Caco-2 (cell line): Measurements from ENCODE around the gene PPM1H. TPM values are rescaled to one million over a fixed set of nuclear protein-coding genes. Genes with fewer than 3 reads are reported as not detected.

ENCODE experiments used
- BruUV-seq: library from RNA; stranded (reverse); fragments of 400-500 nt; replicated peaks from 2 replicates; lab custom pipeline; 2021; lab: Mats Ljungman, UMichigan
- CTCF ChIA-PET: fragments of 300-600 bp; sonication (Branson Sonifier 250); formaldehyde crosslinking; loops from one replicate; lab custom pipeline; 2022; ENCODE audit warnings: antibody characterized with exemption; lab: Charles Lee
- POLR2A ChIA-PET: fragments of 300-600 bp; sonication (Branson Sonifier 250); formaldehyde crosslinking; loops from one replicate; lab custom pipeline; 2022; ENCODE audit warnings: antibody characterized with exemption; lab: Charles Lee
- DNase-seq, 2 experiments: peaks; one replicate each; pipeline versions ENCODE4 v3.0.0 to v3.0.0-alpha.2; 2020 to 2022
- H3K27me3 ChIP-seq: replicated peaks from 2 replicates; pipeline ENCODE4 v1.6.0; 2011; ENCODE audit warnings: low read length; ENCODE audit not compliant: control insufficient read depth, insufficient read depth
- H3K36me3 ChIP-seq: 2 replicates; pipeline ENCODE4 v1.5.1; 2011; ENCODE audit warnings: low read length; ENCODE audit not compliant: control insufficient read depth, insufficient read depth
- H3K4me1 ChIP-seq: fragments of 250-450 bp; sonication (Bioruptor Pico); 2 replicates; pipeline ENCODE4 v1.5.1; 2020; ENCODE audit warnings: mild to moderate bottlenecking
- H3K4me3 ChIP-seq: 2 replicates; pipeline ENCODE4 v1.5.1; 2011; ENCODE audit warnings: low read depth, mild to moderate bottlenecking, control low read depth, low read length
- H3K9me3 ChIP-seq: fragments of 250-450 bp; sonication (Bioruptor Pico); 2 replicates; pipeline ENCODE4 v1.5.1; 2020; ENCODE audit warnings: mild to moderate bottlenecking, moderate library complexity
- H3K27ac Mint-ChIP-seq: one replicate; pipeline ENCODE4 v1.8.0; 2022; ENCODE audit warnings: mixed read lengths; ENCODE audit not compliant: unreplicated experiment
- H3K27me3 Mint-ChIP-seq: one replicate; pipeline ENCODE4 v1.8.0; 2022; ENCODE audit warnings: mixed read lengths; ENCODE audit not compliant: insufficient read depth, unreplicated experiment
- H3K36me3 Mint-ChIP-seq: one replicate; pipeline ENCODE4 v1.8.0; 2022; ENCODE audit warnings: mild to moderate bottlenecking, mixed read lengths; ENCODE audit not compliant: insufficient read depth, unreplicated experiment
- H3K4me1 Mint-ChIP-seq: one replicate; pipeline ENCODE4 v1.8.0; 2022; ENCODE audit warnings: low read depth, mixed read lengths; ENCODE audit not compliant: unreplicated experiment
- H3K4me3 Mint-ChIP-seq: one replicate; pipeline ENCODE4 v1.8.0; 2022; ENCODE audit warnings: mild to moderate bottlenecking, moderate library complexity, mixed read lengths; ENCODE audit not compliant: unreplicated experiment
- H3K9me3 Mint-ChIP-seq: one replicate; pipeline ENCODE4 v1.8.0; 2022; ENCODE audit warnings: mixed read lengths; ENCODE audit not compliant: unreplicated experiment
- intact Hi-C: fragments of 100-400 bp; cut with micrococcal nuclease; formaldehyde crosslinking; loops from one replicate; pipeline ENCODE4 v1.10.0; 2022; ENCODE audit not compliant: unreplicated experiment
- total RNA-seq: library from RNA; stranded (reverse); gene quantifications from 2 replicates; pipeline ENCODE4 v1.2.3, GENCODE V29; 2022
- TF ChIP-seq, protein P1 (sequence below), 2 experiments: fragments of 200-600 bp in 1 of 2; IDR thresholded peaks; 1 replicate in 1 of 2; 2 replicates in 1 of 2; pipeline versions ENCODE4 v1.5.1 to v1.8.0; 2011 to 2022; ENCODE audit warnings: antibody characterized with exemption in 1 of 2, control low read depth in 1 of 2, inconsistent platforms in 1 of 2, low read depth in 1 of 2, low read length in 1 of 2, mild to moderate bottlenecking in 1 of 2, moderate library complexity in 1 of 2; ENCODE audit not compliant: insufficient read depth in 1 of 2, severe bottlenecking in 1 of 2, unreplicated experiment in 1 of 2

Gene PPM1H
- total RNA-seq, 1 experiment from 2014 or later, result 151 TPM

DNA sequence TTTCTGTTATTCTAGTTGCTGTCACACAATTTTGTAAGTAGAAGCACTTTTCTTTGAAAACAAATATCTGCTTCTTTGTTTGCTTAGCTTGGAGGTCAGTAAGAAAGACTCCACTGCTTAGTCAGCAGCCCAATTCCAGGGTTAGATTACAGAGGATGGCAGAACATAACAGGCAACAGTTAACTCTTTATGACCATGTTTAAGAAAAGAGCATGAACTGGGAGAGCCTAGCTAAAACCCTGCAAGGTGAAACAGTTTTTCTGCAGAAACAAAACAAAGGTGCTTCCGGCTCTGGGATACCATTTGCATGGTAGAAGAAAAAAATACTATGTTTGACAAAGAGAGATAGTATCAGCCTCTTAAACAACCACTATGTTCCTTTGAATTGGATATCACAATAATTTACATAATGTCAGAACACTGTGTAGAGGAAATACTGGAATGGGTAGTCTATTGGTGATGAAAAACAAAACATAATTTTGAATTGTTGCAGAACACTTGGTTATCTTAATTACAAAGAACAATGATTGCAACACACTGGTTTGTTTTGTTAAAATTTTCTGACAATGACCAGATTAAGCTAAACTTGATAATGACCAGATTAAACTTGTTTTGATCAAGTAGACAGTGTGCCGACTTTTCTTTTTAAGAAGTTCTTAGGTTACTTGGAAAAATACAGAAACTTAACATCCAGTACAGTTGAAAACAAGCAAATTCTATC lies 22.4 kb upstream of the PPM1H start:
- peak overlapping the region; percentile 56 for H3K4me3 Mint-ChIP-seq
- POLR2A ChIA-PET, result no interaction called here
- BruUV-seq, result no TSS peak
- Histone ChIP-seq H3K27me3 (no peaks in the 10 kb centered on the region), H3K4me1 (peaks cover 24% of the 10 kb centered on the region), H3K9me3 (no peaks in the 10 kb centered on the region), H3K36me3 (no peaks in the 10 kb centered on the region), H3K4me3 (no peak overlapping the region)
- peak in 1 of 2 experiments; percentile 20 for DNase-seq
- H3K27me3 Mint-ChIP-seq, result no peaks in the 10 kb centered on the region
- peaks cover 5% of the 10 kb centered on the region for H3K36me3 Mint-ChIP-seq
- peaks cover 7% of the 10 kb centered on the region for H3K9me3 Mint-ChIP-seq
- intact Hi-C loops, result no loop called here
- H3K27ac Mint-ChIP-seq, result peak overlapping the region; percentile 73
- TF ChIP-seq, protein P1, sequence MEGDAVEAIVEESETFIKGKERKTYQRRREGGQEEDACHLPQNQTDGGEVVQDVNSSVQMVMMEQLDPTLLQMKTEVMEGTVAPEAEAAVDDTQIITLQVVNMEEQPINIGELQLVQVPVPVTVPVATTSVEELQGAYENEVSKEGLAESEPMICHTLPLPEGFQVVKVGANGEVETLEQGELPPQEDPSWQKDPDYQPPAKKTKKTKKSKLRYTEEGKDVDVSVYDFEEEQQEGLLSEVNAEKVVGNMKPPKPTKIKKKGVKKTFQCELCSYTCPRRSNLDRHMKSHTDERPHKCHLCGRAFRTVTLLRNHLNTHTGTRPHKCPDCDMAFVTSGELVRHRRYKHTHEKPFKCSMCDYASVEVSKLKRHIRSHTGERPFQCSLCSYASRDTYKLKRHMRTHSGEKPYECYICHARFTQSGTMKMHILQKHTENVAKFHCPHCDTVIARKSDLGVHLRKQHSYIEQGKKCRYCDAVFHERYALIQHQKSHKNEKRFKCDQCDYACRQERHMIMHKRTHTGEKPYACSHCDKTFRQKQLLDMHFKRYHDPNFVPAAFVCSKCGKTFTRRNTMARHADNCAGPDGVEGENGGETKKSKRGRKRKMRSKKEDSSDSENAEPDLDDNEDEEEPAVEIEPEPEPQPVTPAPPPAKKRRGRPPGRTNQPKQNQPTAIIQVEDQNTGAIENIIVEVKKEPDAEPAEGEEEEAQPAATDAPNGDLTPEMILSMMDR (IDR thresholded peaks at IDR 0.05; ENCODE audit: insufficient read depth in 1 of 2, low read depth in 1 of 2, low read length in 1 of 2, severe bottlenecking in 1 of 2, unreplicated experiment in 1 of 2), result no peak
- peaks cover 21% of the 10 kb centered on the region for H3K4me1 Mint-ChIP-seq
- CTCF ChIA-PET, result interaction anchor here (0.9 kb wide), 1 partner anchor 111 kb away, joined by 3 read pairs; no protein-coding TSS in a partner anchor

DNA sequence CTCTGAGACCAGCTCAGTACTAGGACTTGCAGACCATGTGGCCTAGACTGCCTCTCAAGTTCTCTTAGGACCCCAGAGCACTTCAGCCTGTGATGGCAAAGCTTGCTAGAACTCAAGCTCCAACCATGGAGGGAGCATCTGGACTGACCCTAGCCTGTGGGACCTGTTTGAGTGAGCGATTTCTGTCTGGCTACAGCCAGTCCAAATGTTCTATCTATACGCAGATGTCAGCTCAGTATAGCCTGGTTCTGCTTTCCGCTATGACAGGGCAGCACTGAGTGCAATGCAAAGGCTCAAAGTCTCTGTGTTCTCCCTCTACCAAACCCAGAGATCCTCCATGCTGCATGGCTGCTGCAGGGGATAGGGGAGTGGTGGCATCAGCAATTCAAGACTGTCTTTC lies 20.7 kb upstream of the PPM1H start:
- Mint-ChIP-seq H3K27ac (no peak overlapping the region), H3K27me3 (no peaks in the 10 kb centered on the region), H3K36me3 (peaks cover 5% of the 10 kb centered on the region), H3K4me3 (no peak overlapping the region), H3K4me1 (peaks cover 21% of the 10 kb centered on the region), H3K9me3 (peaks cover 23% of the 10 kb centered on the region)
- no peak for DNase-seq
- no TSS peak for BruUV-seq
- intact Hi-C loops, result loop anchor here (1.0 kb wide), 1 partner anchor 38 kb away; no protein-coding TSS in a partner anchor
- TF ChIP-seq, protein P1 (IDR thresholded peaks at IDR 0.05; ENCODE audit: insufficient read depth in 1 of 2, low read depth in 1 of 2, low read length in 1 of 2, severe bottlenecking in 1 of 2, unreplicated experiment in 1 of 2), result no peak
- H3K9me3 ChIP-seq, result no peaks in the 10 kb centered on the region
- ChIA-PET CTCF (no interaction called here), POLR2A (no interaction called here)
- H3K27me3 ChIP-seq, result no peaks in the 10 kb centered on the region
- H3K4me3 ChIP-seq, result no peak overlapping the region
- H3K36me3 ChIP-seq, result no peaks in the 10 kb centered on the region
- peaks cover 24% of the 10 kb centered on the region for H3K4me1 ChIP-seq

DNA sequence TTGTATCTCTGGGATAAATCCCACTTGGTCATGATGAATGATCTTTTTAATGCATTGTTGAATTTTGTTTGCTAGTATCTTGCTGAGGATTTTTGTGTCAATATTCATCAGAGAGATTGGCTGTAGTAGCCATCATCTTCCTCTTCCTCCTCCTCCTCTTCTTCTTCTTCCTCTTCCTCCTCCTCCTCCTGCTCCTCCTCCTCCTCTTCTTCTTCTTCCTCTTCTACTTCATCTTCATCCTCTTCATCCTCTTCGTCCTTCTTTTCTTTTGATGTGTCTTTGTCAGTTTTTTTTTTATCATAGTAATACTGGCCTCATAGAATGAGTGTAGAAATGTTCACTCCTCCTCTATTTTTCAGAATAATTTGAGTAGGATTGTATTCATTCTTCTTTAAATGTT lies 15.4 kb upstream of the PPM1H start:
- Histone ChIP-seq H3K27me3 (no peaks in the 10 kb centered on the region), H3K36me3 (no peaks in the 10 kb centered on the region), H3K4me3 (no peak overlapping the region), H3K9me3 (no peaks in the 10 kb centered on the region), H3K4me1 (no peaks in the 10 kb centered on the region)
- Mint-ChIP-seq H3K9me3 (peaks cover 40% of the 10 kb centered on the region), H3K27me3 (no peaks in the 10 kb centered on the region), H3K4me3 (no peak overlapping the region), H3K36me3 (no peaks in the 10 kb centered on the region), H3K27ac (no peak overlapping the region), H3K4me1 (peaks cover under 1% of the 10 kb centered on the region)
- CTCF ChIA-PET, result no interaction called here
- BruUV-seq, result no TSS peak
- POLR2A ChIA-PET, result no interaction called here
- TF ChIP-seq, protein P1 (IDR thresholded peaks at IDR 0.05; ENCODE audit: insufficient read depth in 1 of 2, low read depth in 1 of 2, low read length in 1 of 2, severe bottlenecking in 1 of 2, unreplicated experiment in 1 of 2), result no peak
- intact Hi-C loops, result no loop called here
- DNase-seq, result no peak
